Esophagus muscularis mucosa (tissue), 4 donors: ENCODE data around the gene ANGPT4.

Experiments used
- CTCF ChIP-seq, 3 experiments: fragments of 200-600 bp in 2 of 3; fragments of 450-650 bp in 1 of 3; sonication (generic) in 2 of 3; IDR thresholded peaks; one replicate each; pipeline ENCODE4 v1.5.1; 2017 to 2019; ENCODE audit warnings: antibody characterized with exemption in 3 of 3, mild to moderate bottlenecking in 2 of 3, moderate library complexity in 1 of 3
- EP300 ChIP-seq: sonication (generic); formaldehyde crosslinking; IDR thresholded peaks from one replicate; pipeline ENCODE4 v1.6.1; 2017; ENCODE audit warnings: antibody characterized with exemption
- POLR2A ChIP-seq: fragments of 450-650 bp; IDR thresholded peaks from one replicate; pipeline ENCODE4 v1.6.1; 2017; ENCODE audit warnings: antibody characterized with exemption, moderate library complexity, mild to moderate bottlenecking, low read depth

DNA sequence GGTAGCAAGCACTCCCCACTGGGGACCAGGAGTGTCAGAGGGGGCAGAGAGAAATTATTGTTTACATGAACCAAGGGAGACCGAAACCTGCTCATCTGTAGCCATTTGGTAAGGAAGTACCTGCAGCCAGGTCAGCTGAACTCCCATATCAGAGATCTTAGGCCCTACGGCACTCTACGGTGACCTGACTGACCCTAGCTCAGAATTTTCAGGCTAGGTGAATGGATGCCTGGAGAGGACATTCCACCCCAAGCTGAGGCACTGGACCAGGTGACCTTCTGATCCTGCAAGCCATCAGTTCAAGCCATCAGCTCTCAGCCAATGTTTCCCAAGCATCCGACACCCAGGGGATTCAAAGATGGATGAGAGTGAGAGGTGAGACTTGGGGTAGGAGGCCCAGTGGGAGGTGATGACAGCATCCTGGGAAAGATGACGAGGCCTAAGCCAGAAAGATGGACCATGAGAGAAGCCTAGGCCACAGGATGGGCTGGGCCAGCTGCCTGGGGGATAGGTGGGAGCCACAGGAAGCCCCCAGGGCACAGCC lies 2.8 kb downstream of the ANGPT4 start:
- TF ChIP-seq CTCF (IDR thresholded peaks at IDR 0.05) (no peak), POLR2A (no peak), EP300 (no peak)
